GM20000 (cell line): ENCODE measurements around the gene TMCO4.
"Not testable (repeated sequence)": the region's sequence is repeated elsewhere in the genome, so short reads cannot be mapped to it uniquely, and the experiment has no call there.

Experiments
- DNase-seq: peaks from one replicate; pipeline ENCODE4 v3.0.0; 2012; ENCODE audit warnings: low spot score
- CTCF ChIP-seq: IDR thresholded peaks from 2 replicates; pipeline ENCODE4 v1.5.1; 2012; ENCODE audit warnings: mild to moderate bottlenecking, control low read depth; ENCODE audit errors: extremely low read depth, missing control alignments

TMCO4 gene

GRCh38 chr1:19818324-19818723 lies 18.6 kb upstream of the TMCO4 start:
- no peak for DNase-seq
- TF ChIP-seq CTCF: no peak

- TF ChIP-seq CTCF: no peak
- DNase-seq: no peak
Observed at GRCh38 chr1:19817160-19817559, 17.4 kb upstream of the TMCO4 start.

- not testable (repeated sequence) for DNase-seq
Observed at GRCh38 chr1:19816737-19817086, 17.0 kb upstream of the TMCO4 start.

GRCh38 chr1:19815801-19816736 lies 16.4 kb upstream of the TMCO4 start:
- TF ChIP-seq CTCF: no peak
- DNase-seq: no peak

GRCh38 chr1:19814681-19815503 lies 15.2 kb upstream of the TMCO4 start, which contains the start of gene RNF186:
TSS of gene RNF186 (minus strand) at chr1:19815283. CDS start at chr1:19815101, 182 bp downstream.
- TF ChIP-seq CTCF: no peak
- no peak for DNase-seq

GRCh38 chr1:19814244-19814661 lies 14.5 kb upstream of the TMCO4 start:
- no peak for TF ChIP-seq CTCF

GRCh38 chr1:19813643-19813960 lies 13.9 kb upstream of the TMCO4 start:
- TF ChIP-seq CTCF: no peak
- no peak for DNase-seq

More at GRCh38 chr1:19814244-19814661, 14.5 kb upstream of the TMCO4 start:
- no peak for DNase-seq
